C1 segment of cervical spinal cord (tissue), 14 donors: ENCODE measurements around the gene GPRC5D.

ENCODE experiments used
- DNase-seq, 14 donors: peaks; one replicate each; lab custom pipeline; 2025; lab: John Stamatoyannopoulos, UW

GPRC5D gene

DNA sequence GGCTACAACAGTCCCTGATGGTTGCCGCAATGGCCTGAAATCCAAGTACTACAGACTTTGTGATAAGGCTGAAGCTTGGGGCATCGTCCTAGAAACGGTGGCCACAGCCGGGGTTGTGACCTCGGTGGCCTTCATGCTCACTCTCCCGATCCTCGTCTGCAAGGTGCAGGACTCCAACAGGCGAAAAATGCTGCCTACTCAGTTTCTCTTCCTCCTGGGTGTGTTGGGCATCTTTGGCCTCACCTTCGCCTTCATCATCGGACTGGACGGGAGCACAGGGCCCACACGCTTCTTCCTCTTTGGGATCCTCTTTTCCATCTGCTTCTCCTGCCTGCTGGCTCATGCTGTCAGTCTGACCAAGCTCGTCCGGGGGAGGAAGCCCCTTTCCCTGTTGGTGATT is 43.7 kb downstream of the GPRC5D start:
- DNase-seq: no peak

DNA sequence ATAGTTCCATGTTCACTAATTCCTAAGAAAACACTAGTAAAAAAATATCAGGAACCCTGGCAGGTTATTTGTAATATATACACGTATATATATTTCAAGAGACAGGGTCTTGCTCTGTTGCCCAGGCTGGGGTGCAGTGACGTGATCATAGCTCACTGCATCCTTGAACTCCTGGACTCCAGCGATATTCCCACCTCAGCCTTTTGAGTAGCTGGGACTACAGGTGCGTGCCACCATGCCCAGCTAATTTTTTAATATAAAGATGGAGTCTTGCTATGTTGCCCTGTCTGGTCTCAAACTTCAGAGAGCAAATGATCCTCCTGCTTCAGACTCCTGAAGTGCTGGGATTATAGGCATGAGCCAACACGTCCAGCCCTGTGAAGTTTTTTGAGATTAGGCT is 44.4 kb downstream of the GPRC5D start:
- DNase-seq: no peak

- no peak for DNase-seq
Measured at GRCh38 chr12:12903642-12904609, 48.0 kb downstream of the GPRC5D start.

- no peak for DNase-seq
Measured at GRCh38 chr12:12902036-12902435, 49.9 kb downstream of the GPRC5D start.

GRCh38 chr12:12901158-12901791 is 50.7 kb downstream of the GPRC5D start:
- no peak for DNase-seq

DNA sequence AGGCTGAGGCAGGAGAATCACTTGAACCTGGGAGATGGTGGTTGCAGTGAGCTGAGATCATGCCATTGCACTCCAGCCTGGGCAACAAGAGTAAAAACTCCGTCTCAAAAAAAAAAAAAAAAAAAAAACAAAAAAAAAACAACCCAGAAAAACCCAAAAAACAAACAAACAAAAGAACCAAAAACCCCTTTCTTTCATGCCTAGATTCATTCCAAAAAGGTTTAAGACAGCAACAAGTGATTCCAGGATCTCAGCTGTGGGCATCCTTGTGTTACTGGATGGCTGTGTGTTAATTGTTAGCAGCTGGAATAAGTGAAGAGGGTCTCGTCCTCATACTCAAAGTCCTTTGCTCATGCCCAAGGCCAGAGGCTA is 51.2 kb downstream of the GPRC5D start:
- DNase-seq: no peak

GRCh38 chr12:12899530-12900380 is 52.2 kb downstream of the GPRC5D start:
- DNase-seq: no peak

DNA sequence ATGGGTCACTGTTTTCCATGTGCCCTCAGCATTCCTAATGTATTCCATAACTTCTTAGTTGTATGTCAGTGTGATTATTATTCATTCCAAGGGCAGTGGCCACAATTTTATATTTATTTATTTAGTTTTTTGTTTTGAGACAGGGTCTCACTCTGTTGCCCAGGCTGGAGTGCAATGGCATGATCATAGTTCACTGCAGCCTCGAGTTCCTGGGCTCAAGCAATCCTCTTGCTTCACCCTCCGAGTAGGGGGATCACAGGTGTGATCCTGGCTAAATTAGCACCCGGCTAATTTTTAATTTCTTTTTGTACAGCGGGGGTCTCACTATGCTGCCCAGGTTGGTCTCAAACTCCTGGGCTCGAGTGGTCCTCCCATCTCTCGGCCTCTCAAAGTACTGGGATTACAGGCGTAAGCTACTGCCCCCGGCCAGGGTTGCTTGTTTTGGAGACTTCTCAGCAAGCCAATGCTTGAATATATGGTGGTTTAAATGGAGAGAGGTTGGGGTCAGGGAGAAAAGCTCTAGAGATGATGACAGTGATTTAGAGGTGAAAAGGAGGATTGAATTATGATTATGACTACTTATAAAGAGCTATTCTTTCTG is 53.0 kb downstream of the GPRC5D start:
- no peak for DNase-seq

DNA sequence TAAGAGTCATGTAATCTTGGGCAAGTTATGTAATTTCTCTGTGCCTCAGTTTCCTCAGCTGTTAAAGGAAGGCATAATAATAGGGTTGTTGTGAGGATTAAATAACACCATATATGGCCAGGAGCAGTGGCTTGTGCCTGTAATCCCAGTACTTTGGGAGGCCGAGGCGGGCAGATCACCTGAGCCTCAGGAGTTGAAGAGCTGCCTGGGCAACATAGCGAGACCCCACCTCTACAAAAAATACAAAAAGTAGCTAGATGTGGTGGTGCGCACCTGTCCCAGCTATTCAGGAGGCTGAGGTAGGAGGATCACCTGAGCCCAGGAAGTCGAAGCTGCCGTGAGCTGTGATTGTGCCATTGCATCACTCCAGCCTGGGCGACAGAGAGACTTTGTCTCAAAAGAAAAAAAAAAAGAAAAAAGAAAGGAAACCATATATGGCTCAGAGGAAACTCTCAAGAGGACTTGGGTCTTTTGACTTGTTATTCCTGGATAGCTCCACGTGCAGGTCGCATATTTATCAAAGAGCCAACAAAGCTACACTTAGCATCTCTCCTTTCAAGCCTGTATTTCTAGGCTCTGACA is 53.7 kb downstream of the GPRC5D start:
- no peak for DNase-seq

- DNase-seq: no peak
Measured at GRCh38 chr12:12897302-12897701, 54.7 kb downstream of the GPRC5D start.

- DNase-seq: no peak
Measured at GRCh38 chr12:12896260-12896659, 55.7 kb downstream of the GPRC5D start.

- no peak for DNase-seq
Measured at GRCh38 chr12:12893438-12893837, 58.5 kb downstream of the GPRC5D start.

GRCh38 chr12:12892681-12893141 is 59.3 kb downstream of the GPRC5D start:
- no peak for DNase-seq

- no peak for DNase-seq
Measured at GRCh38 chr12:12891881-12892355, 60.1 kb downstream of the GPRC5D start.

- DNase-seq: peak in 9 of 14 donors; percentile 1 to 50 (median 21)
Measured at GRCh38 chr12:12891080-12891880, 60.7 kb downstream of the GPRC5D start, which contains the start of gene GPRC5A. GPRC5A (plus strand) TSS chr12:12891562; CDS start chr12:12908250, 16,688 bp downstream.
